ENCODE measurements around the gene ABCC1.

ABCC1 gene

GRCh38 chr16:16017812-16018211, 68.4 kb downstream of the ABCC1 start:
- TF ChIP-seq CTCF (IDR thresholded peaks at IDR 0.05; ENCODE audit: control insufficient read depth, insufficient read depth, low read depth, low read length, missing control alignments), result no peak
- no peak overlapping the region for H3K4me3 ChIP-seq (ENCODE audit: control insufficient read depth, low read depth, low read length)
- DNase-seq (ENCODE audit: low read depth), result no peak

GRCh38 chr16:16018705-16019104, 69.3 kb downstream of the ABCC1 start:
- no peak overlapping the region for H3K4me3 ChIP-seq (ENCODE audit: control insufficient read depth, low read depth, low read length)
- DNase-seq (ENCODE audit: low read depth), result no peak
- TF ChIP-seq CTCF (IDR thresholded peaks at IDR 0.05; ENCODE audit: control insufficient read depth, insufficient read depth, low read depth, low read length, missing control alignments), result no peak

GRCh38 chr16:16019488-16019887, 70.1 kb downstream of the ABCC1 start:
- DNase-seq (ENCODE audit: low read depth), result no peak
- H3K4me3 ChIP-seq (ENCODE audit: control insufficient read depth, low read depth, low read length), result no peak overlapping the region
- no peak for TF ChIP-seq CTCF (IDR thresholded peaks at IDR 0.05; ENCODE audit: control insufficient read depth, insufficient read depth, low read depth, low read length, missing control alignments)

- DNase-seq (ENCODE audit: low read depth), result no peak
- H3K4me3 ChIP-seq (ENCODE audit: control insufficient read depth, low read depth, low read length), result no peak overlapping the region
These were observed 70.9 kb downstream of the ABCC1 start for GRCh38 chr16:16020291-16020690.

GRCh38 chr16:16021020-16021419, 71.6 kb downstream of the ABCC1 start:
- no peak for DNase-seq (ENCODE audit: low read depth)
- TF ChIP-seq CTCF (IDR thresholded peaks at IDR 0.05; ENCODE audit: control insufficient read depth, insufficient read depth, low read depth, low read length, missing control alignments), result no peak
- H3K4me3 ChIP-seq (ENCODE audit: control insufficient read depth, low read depth, low read length), result no peak overlapping the region

More at GRCh38 chr16:16020291-16020690, 70.9 kb downstream of the ABCC1 start:
- TF ChIP-seq CTCF (IDR thresholded peaks at IDR 0.05; ENCODE audit: control insufficient read depth, insufficient read depth, low read depth, low read length, missing control alignments), result no peak

GRCh38 chr16:16021646-16021987, 72.2 kb downstream of the ABCC1 start:
- DNase-seq (ENCODE audit: low read depth), result no peak
- H3K4me3 ChIP-seq (ENCODE audit: control insufficient read depth, low read depth, low read length), result no peak overlapping the region
- no peak for TF ChIP-seq CTCF (IDR thresholded peaks at IDR 0.05; ENCODE audit: control insufficient read depth, insufficient read depth, low read depth, low read length, missing control alignments)
